DOHH2 (cell line): ENCODE results near the gene ATF5.

Experiments used
- H3F3A ChIP-seq: fragments of 200-600 bp; sonication (generic), shearing (Covaris generic); 2 replicates; pipeline ENCODE4 v1.6.0; 2016; ENCODE audit warnings: antibody characterized with exemption, mild to moderate bottlenecking; ENCODE audit not compliant: control insufficient read depth, insufficient read depth
- H3K27ac ChIP-seq: fragments of 200-600 bp; sonication (generic); 2 replicates; pipeline ENCODE4 v1.5.1; 2014; ENCODE audit warnings: low read depth, mild to moderate bottlenecking, low read length, moderate library complexity
- H3K27me3 ChIP-seq: fragments of 200-600 bp; sonication (generic); 2 replicates; pipeline ENCODE4 v1.6.1; 2014; ENCODE audit warnings: mild to moderate bottlenecking, low read length, mixed read lengths; ENCODE audit not compliant: control insufficient read depth
- H3K36me3 ChIP-seq: fragments of 200-600 bp; sonication (generic); 2 replicates; pipeline ENCODE4 v1.6.1; 2014; ENCODE audit warnings: mild to moderate bottlenecking, low read length, moderate library complexity, mixed read lengths; ENCODE audit not compliant: control insufficient read depth
- H3K4me1 ChIP-seq: fragments of 200-600 bp; sonication (generic); 2 replicates; pipeline ENCODE4 v1.6.1; 2014; ENCODE audit warnings: mild to moderate bottlenecking, low read length, mixed read lengths; ENCODE audit not compliant: control insufficient read depth
- H3K4me2 ChIP-seq: fragments of 200-600 bp; sonication (generic); 2 replicates; pipeline ENCODE4 v1.6.0; 2014; ENCODE audit warnings: mild to moderate bottlenecking, low read length, moderate library complexity
- H3K4me3 ChIP-seq: fragments of 200-600 bp; sonication (generic); 2 replicates; pipeline ENCODE4 v1.5.1; 2014; ENCODE audit warnings: mild to moderate bottlenecking, low read length, mixed read lengths
- H3K79me2 ChIP-seq: fragments of 200-600 bp; sonication (generic); 2 replicates; pipeline ENCODE4 v1.6.1; 2014; ENCODE audit warnings: mild to moderate bottlenecking, low read length, mixed read lengths; ENCODE audit not compliant: control insufficient read depth
- H3K9me2 ChIP-seq: fragments of 200-600 bp; sonication (generic); replicated peaks from 2 replicates; pipeline ENCODE4 v1.6.1; 2014; ENCODE audit warnings: mild to moderate bottlenecking, low read length, mixed read lengths; ENCODE audit not compliant: control insufficient read depth
- H3K9me3 ChIP-seq: fragments of 200-600 bp; sonication (generic); 2 replicates; pipeline ENCODE4 v1.6.1; 2014; ENCODE audit warnings: antibody characterized with exemption, low read length, mixed read lengths; ENCODE audit not compliant: control insufficient read depth, insufficient read depth
- H4K20me1 ChIP-seq: fragments of 200-600 bp; sonication (generic); 2 replicates; pipeline ENCODE4 v1.6.0; 2014; ENCODE audit warnings: low read depth, mild to moderate bottlenecking, antibody characterized with exemption, low read length, moderate library complexity; ENCODE audit not compliant: control insufficient read depth, insufficient read depth
- EZH2phosphoT487 ChIP-seq: fragments of 200-600 bp; sonication (generic); IDR thresholded peaks from 2 replicates; pipeline ENCODE4 v1.6.1; 2017; ENCODE audit warnings: borderline replicate concordance, mild to moderate bottlenecking, antibody characterized with exemption, low read length, moderate library complexity, mixed read lengths
- TF ChIP-seq, protein P1 (sequence below): fragments of 200-600 bp; sonication (generic); IDR thresholded peaks from one replicate; pipeline ENCODE4 v1.5.1; 2014; ENCODE audit warnings: antibody characterized with exemption, mild to moderate bottlenecking, low read depth, low read length; ENCODE audit not compliant: poor library complexity, severe bottlenecking

ATF5 gene

DNA sequence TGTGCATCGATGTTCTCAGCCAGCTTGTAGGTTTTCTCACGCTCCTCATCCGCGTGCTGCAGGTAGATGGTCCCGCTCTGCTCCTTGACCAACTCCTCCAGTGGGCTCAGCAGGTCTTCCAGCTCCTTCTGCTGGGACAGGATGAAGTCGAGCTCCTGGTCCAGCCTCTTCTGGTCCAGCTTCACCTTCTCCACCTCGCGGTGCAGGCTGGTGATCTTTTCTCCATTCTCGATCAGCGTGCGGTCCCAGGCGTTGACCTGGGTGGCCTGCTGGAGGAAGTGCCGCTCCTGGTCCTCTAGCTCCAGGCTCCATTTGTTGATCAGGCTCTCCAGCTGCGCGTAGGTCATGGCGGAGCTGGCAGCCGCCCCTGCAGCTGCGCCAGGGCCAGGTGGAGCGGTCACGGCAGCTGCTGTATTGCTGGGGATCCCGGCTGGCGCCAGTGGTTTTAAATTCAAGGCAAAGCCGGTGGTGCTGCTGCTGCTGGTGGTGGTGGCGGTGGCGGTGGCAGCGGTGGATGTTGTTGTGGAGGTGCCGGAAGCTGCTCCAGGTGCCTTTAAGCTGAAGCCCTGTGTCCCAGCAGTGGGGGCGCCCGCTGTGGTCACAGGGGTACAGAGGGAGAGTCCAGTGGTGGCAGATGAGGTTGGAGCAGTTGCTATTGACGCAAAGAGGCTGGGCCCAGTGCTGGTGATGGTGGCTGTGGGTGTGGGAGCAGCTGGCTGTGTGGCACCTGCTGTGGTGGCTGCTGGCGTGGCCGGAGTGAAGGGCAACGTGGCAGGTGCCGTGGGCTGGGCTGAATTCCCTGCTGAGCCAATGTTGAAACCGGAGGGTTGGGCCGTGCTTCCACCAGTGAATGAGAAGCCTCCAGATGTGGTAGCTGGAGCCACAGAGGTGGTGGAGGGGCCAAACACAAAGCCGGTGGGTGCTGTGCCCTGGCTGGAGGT is 20.3 kb upstream of the ATF5 start:
- Histone ChIP-seq H3K27ac (no peak overlapping the region), H3K36me3 (peaks cover 79% of the 10 kb centered on the region), H3K27me3 (no peaks in the 10 kb centered on the region), H3K79me2 (peaks cover 56% of the 10 kb centered on the region), H3K4me1 (peaks cover 90% of the 10 kb centered on the region), H3K4me3 (no peak overlapping the region), H3K9me3 (no peaks in the 10 kb centered on the region), H3K9me2 (no peaks in the 10 kb centered on the region), H4K20me1 (peaks cover 25% of the 10 kb centered on the region; the same call in 1 of the 2 replicates), H3K4me2 (peak overlapping the region; percentile 47; the same call in 1 of the 2 replicates), H3F3A (peaks cover 16% of the 10 kb centered on the region)
- no peak for TF ChIP-seq EZH2phosphoT487
- TF ChIP-seq, protein P1, sequence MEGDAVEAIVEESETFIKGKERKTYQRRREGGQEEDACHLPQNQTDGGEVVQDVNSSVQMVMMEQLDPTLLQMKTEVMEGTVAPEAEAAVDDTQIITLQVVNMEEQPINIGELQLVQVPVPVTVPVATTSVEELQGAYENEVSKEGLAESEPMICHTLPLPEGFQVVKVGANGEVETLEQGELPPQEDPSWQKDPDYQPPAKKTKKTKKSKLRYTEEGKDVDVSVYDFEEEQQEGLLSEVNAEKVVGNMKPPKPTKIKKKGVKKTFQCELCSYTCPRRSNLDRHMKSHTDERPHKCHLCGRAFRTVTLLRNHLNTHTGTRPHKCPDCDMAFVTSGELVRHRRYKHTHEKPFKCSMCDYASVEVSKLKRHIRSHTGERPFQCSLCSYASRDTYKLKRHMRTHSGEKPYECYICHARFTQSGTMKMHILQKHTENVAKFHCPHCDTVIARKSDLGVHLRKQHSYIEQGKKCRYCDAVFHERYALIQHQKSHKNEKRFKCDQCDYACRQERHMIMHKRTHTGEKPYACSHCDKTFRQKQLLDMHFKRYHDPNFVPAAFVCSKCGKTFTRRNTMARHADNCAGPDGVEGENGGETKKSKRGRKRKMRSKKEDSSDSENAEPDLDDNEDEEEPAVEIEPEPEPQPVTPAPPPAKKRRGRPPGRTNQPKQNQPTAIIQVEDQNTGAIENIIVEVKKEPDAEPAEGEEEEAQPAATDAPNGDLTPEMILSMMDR, result no peak

GRCh38 chr19:49910179-49910578 is 18.8 kb upstream of the ATF5 start:
- no peak overlapping the region for H3K27ac ChIP-seq
- no peaks in the 10 kb centered on the region for H3K9me2 ChIP-seq
- peaks cover 90% of the 10 kb centered on the region for H3K36me3 ChIP-seq
- peaks cover 68% of the 10 kb centered on the region for H3K79me2 ChIP-seq
- H3K4me1 ChIP-seq, result peaks cover 85% of the 10 kb centered on the region
- no peaks in the 10 kb centered on the region for H3K9me3 ChIP-seq
- H3K4me3 ChIP-seq, result no peak overlapping the region
- no peaks in the 10 kb centered on the region for H3K27me3 ChIP-seq
- no peak for TF ChIP-seq EZH2phosphoT487
- TF ChIP-seq, protein P1, result no peak
- H3K4me2 ChIP-seq, result no peak overlapping the region
- H4K20me1 ChIP-seq, result peaks cover 29% of the 10 kb centered on the region; the same call in 1 of the 2 replicates
- H3F3A ChIP-seq, result peaks cover 6% of the 10 kb centered on the region

DNA sequence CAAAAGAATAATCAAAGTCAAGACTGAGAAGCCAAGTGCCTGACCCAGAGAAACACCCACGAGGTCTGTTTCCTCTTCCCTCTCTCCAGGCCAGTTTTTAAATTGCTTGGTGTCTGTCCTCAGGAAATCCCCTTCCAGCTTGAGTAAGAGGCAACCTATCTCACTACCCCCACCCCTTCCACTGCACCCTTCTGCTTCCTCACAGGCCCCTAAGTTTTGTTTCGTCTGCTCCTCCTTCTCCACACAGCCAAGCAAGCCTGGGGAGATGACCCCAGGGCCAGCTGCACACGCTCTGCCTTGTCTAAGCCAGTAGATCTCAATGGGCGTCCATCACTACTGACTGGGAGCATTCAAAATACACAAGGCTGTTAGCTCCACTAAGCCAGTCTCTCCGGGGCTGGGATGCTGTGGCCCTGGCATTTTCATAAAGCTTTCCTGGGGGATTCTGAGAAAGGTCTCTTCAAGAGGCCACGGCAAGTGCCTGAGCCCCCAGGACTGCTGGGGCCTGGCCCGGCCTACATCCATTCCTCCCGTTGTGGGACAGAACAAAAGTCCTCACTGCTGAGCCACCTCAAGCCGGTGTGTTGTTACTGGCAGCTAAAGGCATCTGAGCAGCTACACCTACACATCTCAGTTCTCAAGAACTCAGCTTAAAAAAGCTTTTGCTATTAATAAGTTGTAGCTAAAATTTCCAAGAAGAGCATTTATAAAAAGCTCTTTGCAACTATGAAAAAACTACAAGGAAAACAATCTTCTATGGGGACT is 17.4 kb upstream of the ATF5 start:
- Histone ChIP-seq H4K20me1 (peaks cover 31% of the 10 kb centered on the region; the same call in 1 of the 2 replicates), H3K36me3 (peaks cover 93% of the 10 kb centered on the region), H3K9me3 (no peaks in the 10 kb centered on the region), H3K9me2 (no peaks in the 10 kb centered on the region), H3K27ac (peak overlapping the region; percentile 23; the same call in 1 of the 2 replicates), H3K4me2 (peak overlapping the region; percentile 21; the same call in 1 of the 2 replicates), H3K4me3 (no peak overlapping the region), H3F3A (peaks cover 5% of the 10 kb centered on the region), H3K4me1 (peaks cover 71% of the 10 kb centered on the region), H3K79me2 (peaks cover 82% of the 10 kb centered on the region), H3K27me3 (no peaks in the 10 kb centered on the region)
- no peak for TF ChIP-seq EZH2phosphoT487
- TF ChIP-seq, protein P1, result no peak
